Endothelial cell of umbilical vein (primary cell): ENCODE measurements around the gene TTLL11. TPM values are rescaled to one million over a fixed set of nuclear protein-coding genes. Genes with fewer than 3 reads are reported as not detected.

Source experiments
- BruUV-seq: library from RNA; stranded (reverse); fragments of 400-500 nt; replicated peaks from 2 replicates; lab custom pipeline; 2021; lab: Mats Ljungman, UMichigan
- CTCF ChIA-PET: fragments of 300-600, 350-600 bp; sonication (Branson Sonifier 250); formaldehyde crosslinking; loops from one replicate; lab custom pipeline; 2021; ENCODE audit warnings: antibody characterized with exemption, inconsistent platforms; lab: Charles Lee
- POLR2A ChIA-PET: fragments of 300-600, 350-600 bp; sonication (Branson Sonifier 250); formaldehyde crosslinking; loops from one replicate; lab custom pipeline; 2021; ENCODE audit warnings: antibody characterized with exemption, inconsistent platforms; lab: Charles Lee
- DNase-seq: peaks from one replicate; pipeline ENCODE4 v3.0.0-alpha.2; 2011; ENCODE audit warnings: low read depth, low spot score
- FAIRE-seq: peaks from 2 replicates; lab custom pipeline; 2011; peaks lifted over from hg19 to GRCh38; lab: Jason Lieb, UNC
- H2AFZ ChIP-seq: 2 replicates; pipeline ENCODE4 v1.6.0; 2012; ENCODE audit warnings: low read depth, low read length, control low read depth, inconsistent platforms
- H3K27ac ChIP-seq: 2 replicates; pipeline ENCODE4 v1.5.1; 2011; ENCODE audit warnings: low read depth, mild to moderate bottlenecking, control low read depth, low read length, moderate library complexity; ENCODE audit not compliant: insufficient read depth
- H3K27me3 ChIP-seq, 2 experiments: 2 replicates each; pipeline versions ENCODE4 v1.6.0 to v1.6.1; 2011; ENCODE audit warnings: low read length in 2 of 2, mixed read lengths in 1 of 2; ENCODE audit not compliant: control insufficient read depth in 2 of 2, insufficient read depth in 2 of 2
- H3K36me3 ChIP-seq, 2 experiments: 2 replicates in 1 of 2; 3 replicates in 1 of 2; pipeline ENCODE4 v1.5.1; 2011; ENCODE audit warnings: low read length in 2 of 2, mild to moderate bottlenecking in 1 of 2, moderate library complexity in 1 of 2; ENCODE audit not compliant: control insufficient read depth in 2 of 2, insufficient read depth in 2 of 2; ENCODE audit errors: extremely low read depth in 1 of 2
- H3K4me1 ChIP-seq: 3 replicates; pipeline ENCODE4 v1.5.1; 2011; ENCODE audit warnings: mild to moderate bottlenecking, low read length; ENCODE audit not compliant: control insufficient read depth, insufficient read depth; ENCODE audit errors: extremely low read depth
- H3K4me2 ChIP-seq: 2 replicates; pipeline ENCODE4 v1.6.1; 2011; ENCODE audit warnings: low read length, control low read depth, mixed read lengths; ENCODE audit not compliant: insufficient read depth
- H3K4me3 ChIP-seq, 3 experiments: fragments of 200-600 bp in 1 of 3; sonication (generic), shearing (Covaris generic) in 1 of 3; replicated peaks in 1 of 3; 2 replicates each; pipeline ENCODE4 v1.5.1; 2011 to 2016; ENCODE audit warnings: control low read depth in 3 of 3, low read length in 3 of 3, mild to moderate bottlenecking in 2 of 3, inconsistent platforms in 1 of 3, low read depth in 1 of 3, moderate library complexity in 1 of 3; ENCODE audit not compliant: insufficient read depth in 1 of 3
- H3K79me2 ChIP-seq: 2 replicates; pipeline ENCODE4 v1.6.0; 2012; ENCODE audit warnings: low read length, inconsistent platforms; ENCODE audit not compliant: control insufficient read depth, insufficient read depth
- H3K9ac ChIP-seq: replicated peaks from 2 replicates; pipeline ENCODE3; 2011; ENCODE audit warnings: low read length, control low read depth; ENCODE audit not compliant: insufficient read depth; ENCODE audit errors: extremely low read depth
- H3K9me1 ChIP-seq: replicated peaks from 3 replicates; pipeline ENCODE4 v1.6.0; 2011; ENCODE audit warnings: mild to moderate bottlenecking, low read length; ENCODE audit not compliant: control insufficient read depth, insufficient read depth; ENCODE audit errors: extremely low read depth
- H3K9me3 ChIP-seq: replicated peaks from 2 replicates; pipeline ENCODE4 v1.5.1; 2012; ENCODE audit warnings: low read length, inconsistent platforms; ENCODE audit not compliant: control insufficient read depth, insufficient read depth
- H4K20me1 ChIP-seq: replicated peaks from 2 replicates; pipeline ENCODE3; 2011; ENCODE audit warnings: mild to moderate bottlenecking, low read length; ENCODE audit not compliant: control insufficient read depth, insufficient read depth; ENCODE audit errors: extremely low read depth
- CTCF ChIP-seq, 2 donors: IDR thresholded peaks; 1 replicate in 1 of 2; 2 replicates in 1 of 2; pipeline ENCODE4 v1.5.1; 2011; ENCODE audit warnings: low read length in 2 of 2, mild to moderate bottlenecking in 2 of 2, moderate library complexity in 2 of 2, control low read depth in 1 of 2, inconsistent platforms in 1 of 2, low read depth in 1 of 2; ENCODE audit not compliant: insufficient read depth in 1 of 2; ENCODE audit errors: extremely low read depth in 1 of 2
- EZH2 ChIP-seq: IDR thresholded peaks from 2 replicates; pipeline ENCODE4 v1.6.1; 2012; ENCODE audit warnings: borderline replicate concordance, low read depth, mild to moderate bottlenecking, moderate library complexity, low read length, inconsistent platforms; ENCODE audit not compliant: severe bottlenecking
- FOS ChIP-seq: IDR thresholded peaks from 2 replicates; pipeline ENCODE4 v1.6.1; 2011; ENCODE audit warnings: mild to moderate bottlenecking, low read length, moderate library complexity, borderline replicate concordance; ENCODE audit not compliant: insufficient read depth
- GATA2 ChIP-seq: IDR thresholded peaks from 2 replicates; pipeline ENCODE4 v1.7.0; 2011; ENCODE audit warnings: low read depth, mild to moderate bottlenecking, moderate library complexity, mixed read lengths, low read length; ENCODE audit not compliant: insufficient read length, insufficient read depth
- JUN ChIP-seq: IDR thresholded peaks from 2 replicates; pipeline ENCODE4 v1.6.1; 2011; ENCODE audit warnings: borderline replicate concordance, low read depth; ENCODE audit not compliant: insufficient read length, insufficient read depth
- MAX ChIP-seq: IDR thresholded peaks from 2 replicates; pipeline ENCODE4 v1.6.1; 2011; ENCODE audit not compliant: insufficient read depth, insufficient read length
- MYC ChIP-seq: IDR thresholded peaks from one replicate; pipeline ENCODE4 v1.6.1; 2011; ENCODE audit warnings: mild to moderate bottlenecking, low read depth, low read length
- POLR2A ChIP-seq: IDR thresholded peaks from 2 replicates; pipeline ENCODE4 v1.6.1; 2012; ENCODE audit warnings: low read depth, mild to moderate bottlenecking, control low read depth, low read length
- POLR2AphosphoS5 ChIP-seq: IDR thresholded peaks from 2 replicates; pipeline ENCODE4 v1.6.1; 2012; ENCODE audit warnings: low read depth, mild to moderate bottlenecking, control low read depth, low read length, moderate library complexity; ENCODE audit not compliant: insufficient read depth
- dilution Hi-C: fragments of 300-500 bp; cut with MboI; formaldehyde crosslinking; loops from one replicate; pipeline ENCODE4 v1.15.0; 2019; ENCODE audit warnings: low sequenced_read_pairs; ENCODE audit not compliant: extremely low pct_ligation_motif_present
- intact Hi-C: fragments of 100-400 bp; cut with micrococcal nuclease; formaldehyde crosslinking; loops from one replicate; pipeline ENCODE4 v1.10.0; 2022
- polyA plus RNA-seq, 4 experiments: library from polyadenylated mRNA; depleted of rRNA in 3 of 4; stranded (reverse) in 3 of 4; unstranded in 1 of 4; fragments of >200 nt; gene quantifications; 2 replicates each; pipeline versions ENCODE4 v1.2.1 to v1.2.3, GENCODE V29; 2011 to 2012; ENCODE audit warnings: missing spikeins in 1 of 4
- total RNA-seq: library from RNA; stranded (reverse); gene quantifications from 2 replicates; pipeline ENCODE4 v1.2.3, GENCODE V29; 2021

The TTLL11 gene
- total and polyA plus RNA-seq, 2 donors (not counting 3 experiments of a cell fraction or from before 2014, with no cell fraction given) = 4.9 to 5.1 TPM

- no peak for DNase-seq
- TF ChIP-seq POLR2A (no peak), POLR2AphosphoS5 (no peak), GATA2 (no peak), MAX (no peak), FOS (no peak), MYC (no peak), EZH2 (no peak), JUN (no peak), CTCF (IDR thresholded peaks at IDR 0.05; ENCODE audit: extremely low read depth in 1 of 2, insufficient read depth in 1 of 2, low read depth in 1 of 2, low read length in 2 of 2) (no peak)
- intact Hi-C loops = no loop called here
- CTCF ChIA-PET = interaction anchor here (1.0 kb wide), 1 partner anchor 449 kb away, joined by 3 read pairs; no protein-coding TSS in a partner anchor
- Histone ChIP-seq H3K27me3 (no peaks in the 10 kb centered on the region), H3K9me1 (no peaks in the 10 kb centered on the region), H3K4me3 (no peak overlapping the region), H3K27ac (no peak overlapping the region), H3K9ac (no peak overlapping the region), H3K36me3 (no peaks in the 10 kb centered on the region), H3K9me3 (no peaks in the 10 kb centered on the region), H3K4me2 (no peak overlapping the region), H3K79me2 (no peaks in the 10 kb centered on the region), H2AFZ (no peak overlapping the region), H4K20me1 (no peaks in the 10 kb centered on the region), H3K4me1 (peaks cover 10% of the 10 kb centered on the region)
- dilution Hi-C loops = no loop called here
- POLR2A ChIA-PET = no interaction called here
- no peak for FAIRE-seq
- no TSS peak for BruUV-seq
These were observed 93.6 kb downstream of the TTLL11 start for GRCh38 chr9:121999556-121999955.
